ENCODE measurements around the gene NDUFV1.

DNA sequence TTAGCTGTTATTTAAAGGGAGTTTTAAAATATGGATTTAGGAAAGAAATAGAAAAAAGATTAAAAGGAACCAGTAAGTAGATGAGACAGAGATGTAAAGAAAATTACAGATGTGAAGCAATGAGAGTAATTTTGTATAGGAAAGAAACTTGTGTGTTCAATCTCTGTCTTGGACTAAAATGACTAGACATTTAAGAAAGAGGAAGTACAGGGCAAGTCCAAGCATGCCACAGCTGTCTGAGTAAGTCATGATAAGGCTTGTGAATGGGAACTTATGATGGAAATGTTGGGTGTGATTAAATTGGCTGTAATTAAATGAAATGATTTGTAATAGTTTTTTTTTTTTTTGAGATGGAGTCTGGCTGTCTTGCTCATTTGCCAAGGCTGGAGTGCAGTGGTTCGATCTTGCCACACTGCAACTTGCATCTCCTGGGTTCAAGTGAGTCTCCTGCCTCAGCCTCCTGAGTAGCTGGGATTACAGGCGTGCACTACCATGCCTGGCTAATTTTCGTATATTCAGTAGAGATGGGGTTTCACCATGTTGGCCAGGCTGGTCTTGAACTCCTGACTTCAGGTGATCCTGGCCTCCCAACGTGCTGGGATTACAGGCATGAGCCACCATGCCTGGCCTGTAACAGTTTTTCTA is 49.7 kb downstream of the NDUFV1 start:
- no peak for TF ChIP-seq CTCF (conservative IDR thresholded peaks at IDR 0.05; ENCODE audit: low read depth, low read length)
- no peak for TF ChIP-seq EZH2 (IDR thresholded peaks at IDR 0.05; ENCODE audit: borderline replicate concordance, low read depth, low read length, poor library complexity, severe bottlenecking)

Measured in A673 (cell line).